Thyroid gland (tissue), 4 donors: ENCODE data around the gene DNASE2B.

Experiments used
- CTCF ChIP-seq, 6 experiments: fragments of 200-600 bp in 3 of 6; fragments of 450-650 bp in 3 of 6; sonication (generic) in 3 of 6; IDR thresholded peaks; one replicate each; pipeline ENCODE4 v1.5.1; 2016 to 2019; ENCODE audit warnings: antibody characterized with exemption in 6 of 6, mild to moderate bottlenecking in 2 of 6, inconsistent platforms in 1 of 6, moderate library complexity in 1 of 6
- POLR2A ChIP-seq, 2 donors: fragments of 450-650 bp; IDR thresholded peaks; one replicate each; pipeline ENCODE4 v1.6.1; 2017; ENCODE audit warnings: antibody characterized with exemption in 2 of 2, mild to moderate bottlenecking in 2 of 2, moderate library complexity in 1 of 2

- TF ChIP-seq CTCF (IDR thresholded peaks at IDR 0.05), result no peak
- TF ChIP-seq POLR2A (IDR thresholded peaks at IDR 0.05), result no peak
These were observed 63.8 kb downstream of the DNASE2B start for GRCh38 chr1:84462118-84462517.
